Activated CD8-positive, alpha-beta memory T cell treated with anti-CD3 and anti-CD28 coated beads for 36 hours (primary cell): ENCODE results near the gene ERVK3-1. TPM values are rescaled to one million over a fixed set of nuclear protein-coding genes. Genes with fewer than 3 reads are reported as not detected.
"Not testable (repeated sequence)": the region's sequence is repeated elsewhere in the genome, so short reads cannot be mapped to it uniquely, and the experiment has no call there.

Experiments used
- CTCF ChIA-PET: fragments of 350-600 bp; sonication (Branson Sonifier 250); formaldehyde crosslinking; loops from one replicate; lab custom pipeline; 2021; ENCODE audit warnings: antibody characterized with exemption; lab: Charles Lee
- POLR2A ChIA-PET: fragments of 350-600 bp; sonication (Branson Sonifier 250); formaldehyde crosslinking; loops from one replicate; lab custom pipeline; 2021; ENCODE audit warnings: antibody characterized with exemption; lab: Charles Lee
- total RNA-seq, 2 experiments: library from RNA; stranded (reverse); gene quantifications; one replicate each; pipeline ENCODE4 v1.2.3, GENCODE V29; 2021

Gene ERVK3-1, protein sequence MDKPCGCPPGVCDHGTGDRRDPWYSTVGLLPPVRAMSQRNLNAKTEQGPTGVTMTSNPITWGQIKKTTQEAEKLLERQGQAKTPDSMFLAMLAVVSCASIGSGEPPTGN
- total RNA-seq, result 10 to 100 TPM; 96.2 to 96.4 TPM

DNA sequence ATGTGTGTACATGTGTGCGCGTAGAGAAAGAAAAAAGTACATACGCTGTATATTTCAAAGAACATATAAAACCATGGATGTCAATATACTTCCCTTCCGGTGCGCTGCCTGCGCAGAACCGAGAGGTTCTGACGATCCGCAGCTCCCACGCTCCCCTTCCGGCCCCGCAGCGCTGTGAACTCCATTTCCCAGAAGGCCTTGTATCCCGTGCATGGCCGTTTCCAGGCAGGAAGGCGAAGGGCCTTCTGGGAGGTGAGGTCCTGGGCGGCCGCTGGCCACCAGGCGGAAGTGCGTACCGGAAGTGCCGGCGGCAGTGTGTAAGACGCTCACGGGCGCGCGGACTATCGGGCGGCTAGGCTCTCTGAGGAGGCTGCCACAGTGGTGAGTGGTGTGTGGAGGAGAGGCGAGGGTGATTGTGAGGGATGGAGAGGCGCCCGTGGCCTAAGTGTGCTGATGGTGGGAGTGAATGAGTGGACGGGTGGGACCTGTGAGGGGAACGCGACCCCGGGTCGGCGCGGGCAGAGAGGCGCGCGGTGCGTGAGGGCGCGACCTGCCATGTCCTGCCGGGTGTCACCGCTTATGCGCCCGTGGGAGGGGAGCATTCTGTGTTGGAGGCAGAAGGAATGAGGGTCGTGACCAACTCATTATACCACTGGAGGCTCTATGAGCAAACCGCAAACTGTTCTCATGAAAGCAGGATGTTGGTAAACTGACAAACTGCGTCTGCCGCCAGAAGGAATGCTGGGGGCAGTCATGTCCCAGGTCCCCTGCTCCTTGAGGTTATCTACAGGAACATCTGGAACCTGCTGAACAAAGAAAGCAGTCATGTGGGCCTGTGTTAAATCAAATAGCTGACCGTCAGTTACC lies at the start of gene ERVK3-1:
TSS of gene ERVK3-1 (plus strand) at position 313 of the 867 bp plus-strand sequence. CDS start 6,792 bp downstream, outside the sequence.
- ChIA-PET POLR2A (interaction anchor here (0.5 to 0.9 kb wide), 5 partner anchors 27 to 179 kb away, joined by 3 to 7 read pairs (median 3); partner anchors contain the start of genes ZNF497 and ZNF8), CTCF (no interaction called here)

DNA sequence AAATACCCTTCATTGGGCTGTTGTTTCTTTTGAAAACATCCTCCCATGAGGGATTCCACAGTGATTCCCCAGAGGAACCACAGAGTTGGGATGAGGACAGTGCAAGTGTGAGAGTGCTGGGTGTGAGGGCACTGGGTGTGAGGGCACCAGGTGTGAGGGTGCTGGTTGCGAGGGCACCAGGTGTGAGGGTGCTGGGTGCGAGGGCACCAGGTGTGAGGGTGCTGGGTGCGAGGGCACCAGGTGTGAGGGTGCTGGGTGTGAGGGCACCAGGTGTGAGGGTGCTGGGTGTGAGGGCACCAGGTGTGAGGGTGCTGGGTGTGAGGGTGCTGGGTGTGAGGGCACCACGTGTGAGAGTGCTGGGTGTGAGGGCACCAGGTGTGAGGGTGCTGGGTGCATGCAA lies 46.9 kb upstream of the ERVK3-1 start:
- POLR2A ChIA-PET, result interaction anchor here (0.6 kb wide), 1 partner anchor 1000 kb away, joined by 7 read pairs; no protein-coding TSS in a partner anchor

DNA sequence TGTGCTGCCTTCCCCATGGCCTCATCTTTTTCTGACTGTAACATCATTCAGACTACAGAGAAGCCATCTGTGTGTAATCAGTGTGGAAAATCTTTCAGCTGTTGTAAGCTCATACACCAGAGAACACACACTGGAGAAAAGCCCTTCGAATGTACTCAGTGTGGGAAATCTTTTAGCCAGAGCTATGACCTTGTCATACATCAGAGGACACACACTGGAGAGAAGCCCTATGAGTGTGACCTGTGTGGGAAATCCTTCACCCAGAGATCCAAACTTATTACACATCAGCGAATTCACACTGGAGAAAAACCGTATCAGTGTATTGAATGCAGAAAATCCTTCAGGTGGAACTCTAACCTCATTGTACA lies 43.6 kb upstream of the ERVK3-1 start:
- ChIA-PET CTCF (no interaction called here), POLR2A (no interaction called here)

More for the DNA sequence above, 46.9 kb upstream of the ERVK3-1 start:
- CTCF ChIA-PET, result not testable (repeated sequence)

DNA sequence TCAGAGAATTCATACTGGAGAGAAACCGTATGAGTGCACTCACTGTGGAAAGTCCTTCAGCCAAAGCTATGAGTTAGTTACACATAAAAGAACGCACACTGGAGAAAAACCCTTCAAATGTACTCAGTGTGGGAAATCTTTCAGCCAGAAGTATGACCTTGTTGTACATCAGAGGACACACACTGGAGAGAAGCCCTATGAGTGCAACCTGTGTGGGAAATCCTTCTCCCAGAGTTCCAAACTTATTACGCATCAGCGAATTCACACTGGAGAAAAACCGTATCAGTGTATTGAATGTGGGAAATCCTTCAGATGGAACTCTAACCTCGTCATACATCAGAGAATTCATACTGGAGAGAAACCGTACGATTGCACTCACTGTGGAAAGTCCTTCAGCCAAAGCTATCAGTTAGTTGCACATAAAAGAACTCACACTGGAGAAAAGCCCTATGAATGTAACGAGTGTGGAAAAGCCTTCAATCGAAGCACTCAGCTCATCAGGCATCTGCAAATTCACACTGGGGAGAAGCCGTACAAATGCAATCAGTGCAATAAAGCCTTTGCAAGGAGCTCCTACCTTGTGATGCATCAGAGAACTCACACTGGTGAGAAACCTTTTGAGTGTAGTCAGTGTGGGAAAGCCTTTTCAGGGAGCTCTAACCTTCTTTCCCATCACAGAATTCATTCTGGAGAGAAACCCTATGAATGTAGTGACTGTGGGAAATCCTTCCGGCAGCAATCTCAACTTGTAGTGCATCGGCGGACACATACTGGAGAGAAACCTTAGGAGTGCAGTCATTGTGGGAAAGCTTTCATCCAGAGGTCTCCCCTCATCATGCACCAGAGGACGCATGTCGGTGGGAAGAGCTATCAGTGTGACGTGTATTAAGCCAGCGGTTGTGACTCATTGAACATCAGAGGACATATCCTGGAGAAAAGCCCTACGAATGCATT lies 42.9 kb upstream of the ERVK3-1 start:
- POLR2A ChIA-PET, result no interaction called here
- CTCF ChIA-PET, result no interaction called here

DNA sequence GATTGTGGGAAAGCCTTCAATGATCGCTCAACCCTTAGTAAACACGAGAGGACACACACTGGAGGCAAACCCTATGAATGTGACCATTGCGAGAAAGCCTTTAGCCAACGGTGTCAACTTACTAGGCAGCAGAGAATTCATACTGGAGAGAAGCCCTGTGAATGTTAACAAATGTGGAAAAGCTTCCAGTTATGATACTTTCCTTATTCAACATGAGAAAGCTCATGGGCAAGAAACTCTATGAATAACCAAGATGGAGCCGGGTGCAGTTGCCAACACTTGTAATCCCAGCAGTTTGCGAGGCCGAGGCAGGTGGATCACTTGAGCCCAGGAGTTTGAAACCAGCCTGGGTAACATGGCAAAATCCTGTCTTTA lies 42.3 kb upstream of the ERVK3-1 start:
- POLR2A ChIA-PET, result no interaction called here
- CTCF ChIA-PET, result no interaction called here

DNA sequence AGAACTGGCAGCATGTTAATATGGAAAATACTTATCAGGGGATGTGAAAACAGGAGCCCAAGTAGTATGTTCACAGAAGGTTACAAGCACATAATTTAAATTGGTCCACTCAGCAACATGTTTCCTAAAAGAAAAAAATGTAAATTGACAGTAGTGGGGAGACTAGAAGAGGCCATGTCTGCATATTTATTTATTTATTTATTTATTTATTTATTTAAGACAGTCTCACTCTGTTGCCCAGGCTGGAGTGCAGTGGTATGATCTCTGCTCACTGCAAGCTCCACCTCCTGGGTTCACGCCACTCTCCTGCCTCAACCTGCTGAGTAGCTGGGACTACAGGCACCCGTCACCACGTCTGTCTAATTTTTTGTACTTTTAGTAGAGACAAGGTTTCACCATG lies 40.1 kb upstream of the ERVK3-1 start:
- POLR2A ChIA-PET, result no interaction called here

DNA sequence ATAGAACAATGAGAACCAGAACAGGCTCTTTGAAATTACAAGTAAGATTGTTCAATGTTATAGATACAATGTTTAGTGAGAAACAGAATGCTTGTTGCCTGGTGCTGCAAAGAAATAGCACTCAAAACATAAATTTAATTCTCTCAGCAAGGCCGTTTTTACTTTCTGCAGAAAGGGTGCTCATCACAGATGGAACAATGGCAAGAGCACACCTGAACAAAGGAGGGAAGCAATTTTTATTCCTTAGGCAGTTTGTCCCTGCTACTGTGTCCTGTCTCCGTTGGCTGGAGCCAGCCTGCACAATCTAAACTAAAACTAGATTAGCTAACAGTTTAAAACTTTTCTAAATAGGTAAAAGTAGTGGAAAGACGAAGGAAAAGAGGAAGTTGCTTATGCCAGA lies 36.8 kb upstream of the ERVK3-1 start:
- ChIA-PET POLR2A (no interaction called here), CTCF (no interaction called here)

More for the DNA sequence above, 40.1 kb upstream of the ERVK3-1 start:
- CTCF ChIA-PET, result no interaction called here

DNA sequence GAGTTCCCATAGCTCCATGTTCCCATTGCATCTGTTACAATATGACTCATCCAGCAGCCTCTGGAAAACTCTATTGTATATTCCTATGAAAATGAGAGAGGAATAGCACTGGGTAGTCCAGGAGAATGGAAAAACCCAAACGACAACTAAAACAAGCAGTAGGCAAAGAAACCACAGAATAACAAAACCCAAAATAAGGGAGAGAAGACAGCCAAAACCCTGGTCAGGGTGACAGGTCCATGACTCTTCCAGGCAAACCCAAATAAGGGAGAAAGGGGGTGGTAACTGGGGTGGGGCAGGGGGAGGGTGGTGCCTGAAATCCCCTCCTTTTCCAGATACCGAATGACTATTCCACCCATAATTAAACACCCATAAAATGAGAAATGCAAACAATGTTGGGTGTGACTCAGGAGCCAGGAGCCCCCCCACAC lies 30.4 kb upstream of the ERVK3-1 start:
- CTCF ChIA-PET, result no interaction called here
- POLR2A ChIA-PET, result no interaction called here

DNA sequence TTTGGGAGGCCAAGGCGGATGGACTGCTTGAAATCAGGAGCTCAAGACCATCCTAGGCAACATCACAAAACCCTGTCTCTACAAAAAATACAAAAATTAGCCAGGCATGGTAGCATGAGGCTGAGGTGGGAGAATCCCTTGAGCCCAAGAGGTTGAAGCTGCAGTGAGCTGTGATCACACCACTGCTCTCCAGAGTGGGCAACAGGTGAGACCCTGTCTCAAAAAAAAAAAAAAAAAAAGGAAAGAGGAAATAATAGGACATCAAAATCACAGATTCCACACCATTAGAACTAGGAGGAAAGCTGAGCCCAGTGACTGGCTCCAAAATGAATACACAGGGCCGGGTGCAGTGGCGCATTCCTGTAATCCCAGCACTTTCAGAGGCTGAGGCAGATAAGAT lies 29.6 kb upstream of the ERVK3-1 start:
- ChIA-PET POLR2A (no interaction called here), CTCF (interaction anchor here (0.6 to 0.9 kb wide), 2 partner anchors 75 to 244 kb away, joined by 3 to 4 read pairs; partner anchors contain the start of gene ZBTB45)

DNA sequence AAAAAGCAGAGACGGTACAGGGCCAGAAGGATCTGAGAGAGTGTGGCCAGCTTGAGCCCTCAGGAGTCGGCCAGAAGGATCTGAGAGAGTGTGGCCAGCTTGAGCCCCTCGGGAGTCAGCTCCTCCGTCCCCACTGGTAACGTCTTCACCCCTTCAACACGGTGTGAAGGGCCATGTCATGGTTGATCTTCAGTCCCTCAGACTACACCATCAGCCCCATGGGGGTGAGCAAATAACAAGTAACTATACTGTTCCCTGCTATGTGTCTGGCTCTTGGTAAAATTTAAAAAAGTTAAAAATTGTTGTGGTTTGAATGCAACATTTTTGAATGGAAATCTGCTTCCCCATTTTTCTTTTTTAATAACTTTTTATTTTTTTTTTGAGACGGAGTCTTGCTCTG lies 28.0 kb upstream of the ERVK3-1 start:
- ChIA-PET POLR2A (no interaction called here), CTCF (no interaction called here)

DNA sequence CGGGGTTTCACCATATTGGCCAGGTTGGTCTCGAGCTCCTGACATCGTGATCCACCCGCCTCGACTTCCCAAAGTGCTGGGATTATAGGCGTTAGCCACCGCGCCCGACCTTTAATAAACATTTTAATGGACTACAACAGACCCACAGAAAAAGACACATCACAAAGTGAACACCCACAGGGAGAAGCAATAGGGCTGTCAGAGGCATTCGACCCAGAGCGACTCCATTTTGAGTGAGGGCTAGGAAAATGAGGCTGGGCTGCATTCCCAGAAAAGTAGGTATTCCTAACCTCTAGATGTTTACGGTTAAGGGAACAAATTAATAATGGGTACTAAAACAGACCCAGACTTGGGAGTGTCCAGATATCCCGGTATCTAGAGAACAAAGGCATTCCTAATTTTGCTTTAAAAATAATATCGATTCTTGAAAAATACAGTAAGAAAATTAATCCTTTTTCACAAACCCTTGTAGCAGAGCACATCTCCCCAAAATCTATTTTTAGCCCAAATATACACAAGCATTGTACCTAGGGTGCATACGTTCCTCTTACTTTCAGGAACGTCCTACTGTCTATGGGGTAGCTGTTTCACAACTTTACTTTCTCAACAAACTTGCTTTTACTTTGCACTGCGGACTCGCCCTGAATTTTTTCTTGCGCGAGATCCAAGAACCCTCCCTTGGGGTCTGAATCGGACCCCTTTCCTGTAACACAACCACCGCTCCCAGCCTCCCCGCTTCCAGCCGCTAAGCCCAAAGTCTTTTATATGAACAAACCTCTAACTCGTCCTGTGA lies 27.2 kb upstream of the ERVK3-1 start:
- ChIA-PET POLR2A (interaction anchor here (0.6 to 1.0 kb wide), 4 partner anchors 9 to 69 kb away, joined by 3 to 7 read pairs (median 3); partner anchors contain the start of gene ERVK3-1), CTCF (interaction anchor here (1.0 to 1.3 kb wide), 2 partner anchors 8 to 49 kb away, joined by 5 read pairs; partner anchors contain the start of gene ZNF544)

DNA sequence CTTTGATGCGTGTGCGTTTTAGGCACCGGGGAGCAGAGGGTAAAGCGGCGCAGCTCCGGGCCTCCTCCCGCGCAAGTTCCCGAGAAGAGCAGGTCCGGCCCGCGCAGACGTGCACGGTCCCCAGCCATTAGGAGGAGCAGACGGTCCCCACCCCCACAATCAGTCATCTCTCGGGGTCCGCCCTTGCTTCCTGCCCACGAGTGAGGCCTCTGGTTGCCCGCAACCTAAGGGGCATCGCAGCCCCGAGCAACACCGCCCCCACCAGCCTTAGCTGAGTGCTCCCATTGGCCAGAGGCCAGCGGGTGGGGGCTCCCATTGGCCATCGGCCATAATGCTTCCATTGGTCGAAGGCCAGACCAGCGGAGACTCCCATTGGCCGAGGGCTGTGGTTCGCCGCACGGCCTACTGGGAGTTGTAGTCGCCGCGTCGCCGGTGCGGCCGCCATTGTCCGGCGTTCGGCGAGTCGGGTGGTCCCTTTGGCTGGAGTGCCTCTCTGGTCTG lies 26.6 kb upstream of the ERVK3-1 start, which contains the start of gene ZNF8:
TSS of gene ZNF8 (plus strand) at position 415 of the 501 bp plus-strand sequence. CDS start 127 bp downstream, outside the sequence.
- ChIA-PET POLR2A (interaction anchor here (0.6 to 1.0 kb wide), 5 partner anchors 9 to 276 kb away, joined by 3 to 7 read pairs (median 3); partner anchors contain the start of genes CHMP2A and ERVK3-1), CTCF (interaction anchor here (1.0 to 1.3 kb wide), 2 partner anchors 9 to 50 kb away, joined by 5 read pairs; partner anchors contain the start of gene ZNF544)

DNA sequence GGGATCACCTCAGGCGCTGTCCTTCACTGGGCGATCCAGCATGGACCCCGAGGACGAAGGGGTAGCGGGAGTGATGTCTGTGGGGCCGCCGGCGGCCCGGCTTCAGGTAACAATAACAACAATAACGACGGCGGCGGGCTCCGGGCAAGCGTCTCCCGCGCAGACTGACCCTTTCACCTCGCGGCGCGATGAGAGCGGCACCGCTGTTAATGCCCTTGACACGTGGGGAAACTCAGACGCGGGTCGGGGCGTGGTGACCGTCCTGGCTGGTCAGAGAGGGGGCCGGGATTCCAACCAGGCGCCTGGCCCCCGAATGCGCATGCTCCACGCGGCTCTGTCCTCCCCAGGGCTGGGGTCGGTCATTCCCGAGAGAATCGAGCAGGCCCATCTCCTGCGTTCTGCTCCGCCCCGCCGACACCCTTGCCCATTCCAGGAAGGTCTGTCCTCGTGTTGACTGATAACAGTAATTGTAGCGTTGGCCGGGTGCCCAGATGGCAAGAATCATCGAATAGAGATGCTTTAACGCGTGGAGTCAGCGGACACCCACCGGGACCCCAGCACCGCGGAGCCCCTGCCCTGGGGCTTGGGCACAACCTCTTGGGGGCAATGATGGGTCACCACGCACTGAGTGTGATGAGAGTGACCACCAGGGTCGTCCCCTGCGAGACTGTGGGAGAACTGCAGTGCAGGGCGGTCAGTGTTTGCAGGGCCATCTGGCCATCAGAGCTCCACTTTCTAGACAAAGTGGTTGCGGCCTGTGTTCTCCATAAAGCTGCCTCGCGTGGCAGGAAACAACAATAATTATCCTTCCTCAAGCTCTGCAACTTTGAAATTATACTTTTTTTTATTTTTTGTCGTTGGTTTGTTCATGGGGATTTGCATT lies 25.9 kb upstream of the ERVK3-1 start:
- POLR2A ChIA-PET, result interaction anchor here (0.6 to 1.0 kb wide), 4 partner anchors 25 to 275 kb away, joined by 3 read pairs; partner anchors contain the start of genes CHMP2A and ERVK3-1
- CTCF ChIA-PET, result interaction anchor here (0.6 to 1.3 kb wide), 2 partner anchors 35 to 51 kb away, joined by 5 to 6 read pairs; partner anchors contain the start of gene ZNF544

DNA sequence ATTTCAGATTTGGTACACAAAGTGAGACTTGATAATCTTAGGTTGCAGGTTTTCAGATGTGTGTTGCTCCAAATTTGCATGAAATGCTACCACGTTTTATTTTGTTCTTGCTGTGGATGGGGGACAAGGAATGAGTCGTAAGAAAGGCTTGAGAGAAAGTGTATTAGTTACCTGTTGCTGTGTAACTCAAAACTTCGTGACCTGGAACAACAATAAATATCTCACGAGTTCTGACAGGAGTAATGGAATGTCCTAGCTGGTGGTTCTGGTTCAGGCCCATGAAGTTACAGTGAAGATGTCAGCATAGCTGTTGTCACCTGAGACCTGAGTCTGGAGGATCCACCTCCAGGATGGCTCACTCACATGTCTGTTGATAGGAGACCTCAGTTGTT lies 25.3 kb upstream of the ERVK3-1 start:
- ChIA-PET POLR2A (interaction anchor here (1.0 to 1.1 kb wide), 2 partner anchors 51 kb away, joined by 3 read pairs; partner anchors contain the start of gene ZNF544), CTCF (interaction anchor here (0.6 kb wide), 1 partner anchor 35 kb away, joined by 6 read pairs; no protein-coding TSS in a partner anchor)

DNA sequence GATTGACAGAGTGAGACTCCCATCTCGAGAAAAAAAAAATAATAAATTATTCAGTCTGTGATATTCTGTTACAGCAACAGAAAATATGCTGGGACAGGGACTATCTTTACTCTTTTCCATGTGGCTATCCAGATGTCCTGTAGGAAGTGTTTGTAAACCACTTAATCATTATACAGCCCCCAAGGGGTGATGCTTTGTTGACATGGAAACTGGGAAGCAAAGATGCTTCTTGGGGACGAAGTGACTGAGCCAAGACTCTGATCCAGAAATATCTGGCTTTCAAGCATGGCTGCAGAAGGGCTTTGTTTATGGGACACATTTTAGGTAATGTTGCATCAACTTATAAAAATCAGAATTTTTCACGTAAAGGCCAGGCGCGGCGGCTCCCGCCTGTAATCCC lies 21.0 kb upstream of the ERVK3-1 start:
- CTCF ChIA-PET, result no interaction called here
- POLR2A ChIA-PET, result interaction anchor here (0.7 kb wide), 1 partner anchor 23 kb away, joined by 5 read pairs; no protein-coding TSS in a partner anchor

DNA sequence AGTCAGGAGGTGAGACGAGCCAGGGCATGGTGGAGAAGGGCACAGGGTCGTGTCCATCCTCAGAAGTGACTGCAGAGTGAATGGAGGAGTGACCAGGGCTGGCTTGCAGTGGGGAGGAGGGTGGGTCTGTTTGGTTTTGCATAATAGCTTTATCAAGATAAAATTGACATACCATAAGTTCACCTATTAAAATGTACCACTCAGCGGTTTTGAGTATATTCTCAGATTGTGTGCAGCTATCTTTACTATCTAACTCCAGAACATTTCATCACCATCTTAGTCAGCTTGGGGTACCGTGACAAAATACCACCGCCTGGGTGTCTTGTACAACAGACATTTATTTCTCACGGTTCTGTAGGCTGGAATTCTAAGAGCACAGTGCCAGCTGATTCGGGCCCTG lies 13.2 kb upstream of the ERVK3-1 start:
- POLR2A ChIA-PET, result no interaction called here
- CTCF ChIA-PET, result no interaction called here
